ENCODE measurements around the gene JSRP1. TPM values are rescaled to one million over a fixed set of nuclear protein-coding genes. Genes with fewer than 3 reads are reported as not detected.
"Not testable (repeated sequence)": the region's sequence is repeated elsewhere in the genome, so short reads cannot be mapped to it uniquely, and the experiment has no call there.

JSRP1 gene
- total RNA-seq, 2 experiments from 2014 or later = 1.0 TPM

DNA sequence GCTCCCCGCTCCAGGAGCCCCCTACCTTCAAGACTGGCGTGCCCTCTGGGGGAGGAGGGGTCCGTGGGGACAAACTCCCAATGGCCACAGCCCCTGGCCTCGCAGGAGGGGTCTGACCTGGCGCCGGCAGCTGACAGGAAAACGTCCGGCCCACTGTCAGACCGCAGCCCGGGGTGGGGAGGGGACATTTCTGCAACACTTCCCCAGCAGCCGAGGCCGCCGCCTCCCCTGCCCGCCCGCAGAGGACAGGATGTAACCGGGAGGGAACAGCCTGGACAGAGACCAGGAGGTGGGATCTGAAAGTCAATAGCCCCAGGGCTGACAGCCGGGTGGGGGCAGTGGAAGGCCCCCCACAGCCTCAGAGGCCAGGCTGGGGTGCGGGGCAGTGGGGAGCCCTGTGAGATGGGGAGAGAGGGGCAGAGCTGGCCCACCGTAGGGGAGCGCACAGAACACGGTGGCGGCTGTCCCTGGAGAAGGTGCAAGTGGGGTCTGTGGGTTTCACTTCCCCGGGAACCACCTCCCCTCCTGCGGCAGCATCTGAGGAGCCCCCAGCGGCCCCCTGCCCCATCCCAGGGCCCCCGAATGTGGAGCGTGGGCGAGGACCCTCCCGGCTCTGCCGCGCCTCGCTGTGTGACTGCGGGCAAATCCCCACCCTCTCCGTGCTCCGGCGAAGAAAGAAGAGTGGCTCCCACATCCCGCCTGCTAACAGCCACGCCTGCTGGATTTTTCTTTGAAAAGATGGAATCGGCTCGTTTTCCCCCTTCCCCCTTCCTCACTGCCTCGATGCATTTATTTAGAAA, 26.0 kb upstream of the JSRP1 start, which contains the start of gene PEAK3:
TSS of gene PEAK3 (minus strand) at position 114 of the 800 bp plus-strand sequence. CDS start 1,244 bp downstream, outside the sequence.
- no peaks in the 10 kb centered on the region for H3K36me3 Mint-ChIP-seq (ENCODE audit: low read depth)
- TF ChIP-seq, protein P1, sequence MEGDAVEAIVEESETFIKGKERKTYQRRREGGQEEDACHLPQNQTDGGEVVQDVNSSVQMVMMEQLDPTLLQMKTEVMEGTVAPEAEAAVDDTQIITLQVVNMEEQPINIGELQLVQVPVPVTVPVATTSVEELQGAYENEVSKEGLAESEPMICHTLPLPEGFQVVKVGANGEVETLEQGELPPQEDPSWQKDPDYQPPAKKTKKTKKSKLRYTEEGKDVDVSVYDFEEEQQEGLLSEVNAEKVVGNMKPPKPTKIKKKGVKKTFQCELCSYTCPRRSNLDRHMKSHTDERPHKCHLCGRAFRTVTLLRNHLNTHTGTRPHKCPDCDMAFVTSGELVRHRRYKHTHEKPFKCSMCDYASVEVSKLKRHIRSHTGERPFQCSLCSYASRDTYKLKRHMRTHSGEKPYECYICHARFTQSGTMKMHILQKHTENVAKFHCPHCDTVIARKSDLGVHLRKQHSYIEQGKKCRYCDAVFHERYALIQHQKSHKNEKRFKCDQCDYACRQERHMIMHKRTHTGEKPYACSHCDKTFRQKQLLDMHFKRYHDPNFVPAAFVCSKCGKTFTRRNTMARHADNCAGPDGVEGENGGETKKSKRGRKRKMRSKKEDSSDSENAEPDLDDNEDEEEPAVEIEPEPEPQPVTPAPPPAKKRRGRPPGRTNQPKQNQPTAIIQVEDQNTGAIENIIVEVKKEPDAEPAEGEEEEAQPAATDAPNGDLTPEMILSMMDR (IDR thresholded peaks at IDR 0.05) = no peak
- intact Hi-C loops (cut with micrococcal nuclease) = no loop called here
- DNase-seq (peak; percentile 62), ATAC-seq (peak; percentile 52)
- no peak within 1 kb of the TSS for H3K27ac Mint-ChIP-seq
- no peak within 1 kb of the TSS for H3K4me3 Mint-ChIP-seq
- H3K9me3 Mint-ChIP-seq = no peaks in the 10 kb centered on the region
- CTCF ChIA-PET = interaction anchor here (0.6 to 1.8 kb wide), 2 partner anchors 8 to 1805 kb away, joined by 4 to 6 read pairs; no protein-coding TSS in a partner anchor
- H3K27me3 Mint-ChIP-seq = no peaks in the 10 kb centered on the region
- H3K4me1 Mint-ChIP-seq (ENCODE audit: low read depth) = peaks cover 15% of the 10 kb centered on the region
- POLR2A ChIA-PET = interaction anchor here (0.9 to 1.4 kb wide), 3 partner anchors 12 to 39 kb away, joined by 3 read pairs; no protein-coding TSS in a partner anchor

DNA sequence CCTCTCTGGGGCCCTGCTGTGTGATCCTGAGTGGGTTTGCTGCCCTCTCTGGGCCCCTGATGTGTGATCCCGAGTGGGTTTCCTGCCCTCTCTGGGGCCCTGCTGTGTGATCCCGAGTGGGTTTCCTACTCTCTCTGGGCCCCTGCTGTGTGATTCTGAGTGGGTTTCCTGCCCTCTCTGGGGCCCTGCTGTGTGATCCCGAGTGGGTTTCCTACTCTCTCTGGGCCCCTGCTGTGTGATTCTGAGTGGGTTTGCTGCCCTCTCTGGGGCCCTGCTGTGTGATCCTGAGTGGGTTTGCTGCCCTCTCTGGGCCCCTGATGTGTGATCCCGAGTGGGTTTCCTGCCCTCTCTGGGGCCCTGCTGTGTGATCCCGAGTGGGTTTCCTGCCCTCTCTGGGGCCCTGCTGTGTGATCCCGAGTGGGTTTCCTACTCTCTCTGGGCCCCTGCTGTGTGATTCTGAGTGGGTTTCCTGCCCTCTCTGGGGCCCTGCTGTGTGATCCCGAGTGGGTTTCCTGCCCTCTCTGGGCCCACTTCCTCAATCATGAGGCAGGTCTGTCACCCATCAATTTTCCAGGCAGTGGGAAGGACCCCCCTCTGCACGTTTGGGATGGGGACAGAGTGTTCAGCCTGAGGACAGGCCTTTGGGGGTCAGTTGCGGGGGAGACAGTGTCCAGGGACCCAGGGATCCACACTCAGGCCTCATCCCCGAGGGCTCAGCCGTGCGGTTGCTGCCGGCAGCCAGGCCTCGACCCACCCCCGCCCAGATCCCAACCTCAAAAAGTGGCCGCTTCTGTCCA, 25.2 kb upstream of the JSRP1 start:
- CTCF ChIA-PET; H3K27ac Mint-ChIP-seq; DNase-seq; H3K27me3 Mint-ChIP-seq; ATAC-seq; H3K36me3 Mint-ChIP-seq (ENCODE audit: low read depth); intact Hi-C loops (cut with micrococcal nuclease); H3K9me3 Mint-ChIP-seq; H3K4me3 Mint-ChIP-seq: not testable (repeated sequence)
- H3K4me1 Mint-ChIP-seq (ENCODE audit: low read depth) = peaks cover 18% of the 10 kb centered on the region
- POLR2A ChIA-PET = interaction anchor here (1.4 kb wide), 1 partner anchor 11 kb away, joined by 3 read pairs; no protein-coding TSS in a partner anchor

DNA sequence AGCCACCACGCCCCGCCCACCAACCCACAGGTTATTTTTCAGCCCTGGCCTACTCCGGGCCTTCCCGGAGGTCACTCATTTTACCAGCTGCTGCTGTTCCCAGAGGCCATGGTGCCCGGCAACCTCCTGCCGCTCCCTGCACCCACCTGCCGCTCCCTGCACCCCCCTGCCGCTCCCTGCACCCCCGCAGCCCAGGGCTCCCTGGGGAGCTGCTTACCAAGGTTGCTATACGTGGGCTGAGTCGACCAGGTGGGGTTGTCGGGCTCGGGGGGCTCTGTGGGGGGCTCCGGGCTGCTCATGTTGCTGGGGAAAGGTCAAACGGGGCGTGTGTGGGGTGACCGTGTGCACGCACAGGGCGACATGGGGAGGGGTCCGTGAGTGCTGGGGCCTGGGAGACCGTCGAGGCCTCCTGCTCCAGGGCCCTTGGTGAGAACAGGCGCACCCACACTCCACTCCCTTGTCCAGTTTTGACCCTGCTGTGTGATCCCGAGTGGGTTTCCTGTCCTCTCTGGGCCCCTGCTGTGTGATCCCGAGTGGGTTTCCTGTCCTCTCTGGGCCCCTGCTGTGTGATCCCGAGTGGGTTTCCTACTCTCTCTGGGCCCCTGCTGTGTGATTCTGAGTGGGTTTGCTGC, 24.5 kb upstream of the JSRP1 start:
- DNase-seq (no peak), ATAC-seq (no peak)
- ChIA-PET CTCF (no interaction called here), POLR2A (no interaction called here)
- Mint-ChIP-seq H3K4me1 (ENCODE audit: low read depth) (peaks cover 18% of the 10 kb centered on the region), H3K27ac (no peak overlapping the region), H3K9me3 (no peaks in the 10 kb centered on the region), H3K27me3 (no peaks in the 10 kb centered on the region), H3K36me3 (ENCODE audit: low read depth) (no peaks in the 10 kb centered on the region), H3K4me3 (no peak overlapping the region)
- TF ChIP-seq, protein P1 (IDR thresholded peaks at IDR 0.05) = no peak
- intact Hi-C loops (cut with micrococcal nuclease) = no loop called here

DNA sequence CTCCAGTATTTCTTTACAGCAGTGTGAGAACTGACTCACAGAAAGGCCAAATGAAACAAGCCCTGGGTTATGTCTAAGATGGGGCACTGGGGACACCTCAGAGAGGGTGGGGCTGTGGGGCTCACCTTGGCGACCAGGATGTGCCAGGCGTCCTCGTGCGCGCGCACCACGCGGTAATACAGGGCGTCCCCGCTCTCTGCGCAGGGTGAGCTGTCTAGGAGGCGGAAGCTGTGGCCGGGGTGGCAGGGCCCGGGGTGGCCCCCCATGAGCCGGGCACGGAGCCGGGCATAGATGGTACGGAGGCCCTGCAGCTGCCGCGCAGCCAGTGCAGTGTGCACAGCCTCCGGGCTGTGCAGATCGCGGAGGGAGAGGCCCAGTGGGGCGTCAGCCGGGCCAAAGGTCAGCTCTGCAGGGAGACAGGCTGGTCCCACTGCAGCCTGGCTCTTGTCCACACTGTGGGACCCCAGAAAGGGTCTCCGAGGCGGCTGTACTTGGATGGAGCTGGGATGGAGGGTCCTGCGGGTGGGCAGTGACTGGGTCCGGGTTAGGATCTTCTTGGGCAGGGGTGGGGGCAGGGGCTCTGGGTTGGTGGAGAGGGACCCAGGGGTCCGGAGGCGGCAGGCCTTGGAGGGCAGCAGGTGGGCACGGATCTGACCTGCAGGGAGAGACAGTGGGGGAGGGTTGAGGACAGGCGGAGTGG, 22.4 kb upstream of the JSRP1 start:
- H3K27ac Mint-ChIP-seq = no peak overlapping the region
- CTCF ChIA-PET = interaction anchor here (1.3 kb wide), 1 partner anchor 114 kb away, joined by 3 read pairs; no protein-coding TSS in a partner anchor
- intact Hi-C loops (cut with micrococcal nuclease) = loop anchor here (5.0 kb wide), 1 partner anchor 114 kb away; no protein-coding TSS in a partner anchor
- peaks cover 12% of the 10 kb centered on the region for H3K36me3 Mint-ChIP-seq (ENCODE audit: low read depth)
- DNase-seq (no peak), ATAC-seq (no peak)
- no peaks in the 10 kb centered on the region for H3K9me3 Mint-ChIP-seq
- no peak overlapping the region for H3K4me3 Mint-ChIP-seq
- POLR2A ChIA-PET = interaction anchor here (0.9 to 1.1 kb wide), 2 partner anchors 8 to 135 kb away, joined by 3 to 5 read pairs; no protein-coding TSS in a partner anchor
- TF ChIP-seq, protein P1 (IDR thresholded peaks at IDR 0.05) = no peak
- H3K4me1 Mint-ChIP-seq (ENCODE audit: low read depth) = peaks cover 30% of the 10 kb centered on the region
- H3K27me3 Mint-ChIP-seq = no peaks in the 10 kb centered on the region
